NCI-H2107 (cell line): ENCODE data around the gene MROH8.
A peak's percentile ranks its signal among the peaks of the same experiment; 100 is the strongest.

Experiments
- DNase-seq: peaks from one replicate; lab custom pipeline; 2025; lab: John Stamatoyannopoulos, UW

Gene MROH8

GRCh38 chr20:37178839-37179682, at the start of gene MROH8, which contains the start of gene RPN2:
Gene MROH8, minus strand, starts transcription at chr20:37179548.
Gene RPN2, plus strand, starts transcription at chr20:37179330. Its CDS starts 27 bp downstream, at chr20:37179357.
- DNase-seq, result peak; percentile 64

- no peak for DNase-seq
Observed at GRCh38 chr20:37228656-37229055, 49.3 kb upstream of the MROH8 start.

- DNase-seq, result no peak
Observed at GRCh38 chr20:37228082-37228481, 48.7 kb upstream of the MROH8 start.

GRCh38 chr20:37226889-37227288, 47.5 kb upstream of the MROH8 start:
- DNase-seq, result no peak

GRCh38 chr20:37225146-37225545, 45.8 kb upstream of the MROH8 start:
- DNase-seq, result peak; percentile 50

- DNase-seq, result no peak
Observed at GRCh38 chr20:37223053-37223452, 43.7 kb upstream of the MROH8 start.

GRCh38 chr20:37222086-37222485, 42.7 kb upstream of the MROH8 start:
- no peak for DNase-seq

- DNase-seq, result no peak
Observed at GRCh38 chr20:37220731-37221130, 41.4 kb upstream of the MROH8 start.

GRCh38 chr20:37219751-37220668, 40.7 kb upstream of the MROH8 start:
- DNase-seq, result no peak

GRCh38 chr20:37218976-37219375, 39.6 kb upstream of the MROH8 start:
- DNase-seq, result no peak

GRCh38 chr20:37218441-37218840, 39.1 kb upstream of the MROH8 start:
- no peak for DNase-seq

GRCh38 chr20:37209661-37210314, 30.4 kb upstream of the MROH8 start:
- DNase-seq, result no peak

- no peak for DNase-seq
Observed at GRCh38 chr20:37209193-37209592, 29.8 kb upstream of the MROH8 start.

- DNase-seq, result no peak
Observed at GRCh38 chr20:37207171-37207570, 27.8 kb upstream of the MROH8 start.

- no peak for DNase-seq
Observed at GRCh38 chr20:37205794-37206193, 26.4 kb upstream of the MROH8 start.

GRCh38 chr20:37205130-37205529, 25.8 kb upstream of the MROH8 start:
- DNase-seq, result no peak

- DNase-seq, result no peak
Observed at GRCh38 chr20:37204056-37204455, 24.7 kb upstream of the MROH8 start.

- no peak for DNase-seq
Observed at GRCh38 chr20:37202267-37202943, 23.1 kb upstream of the MROH8 start.

- no peak for DNase-seq
Observed at GRCh38 chr20:37201827-37202162, 22.4 kb upstream of the MROH8 start.

- DNase-seq, result no peak
Observed at GRCh38 chr20:37200926-37201826, 21.8 kb upstream of the MROH8 start.

GRCh38 chr20:37200376-37200775, 21.0 kb upstream of the MROH8 start:
- DNase-seq, result no peak
